ENCODE data around the gene BSG. TPM values are rescaled to one million over a fixed set of nuclear protein-coding genes. Genes with fewer than 3 reads are reported as not detected.

The BSG gene
- total RNA-seq, 2 donors from 2014 or later, result 557 to 1,261 TPM

DNA sequence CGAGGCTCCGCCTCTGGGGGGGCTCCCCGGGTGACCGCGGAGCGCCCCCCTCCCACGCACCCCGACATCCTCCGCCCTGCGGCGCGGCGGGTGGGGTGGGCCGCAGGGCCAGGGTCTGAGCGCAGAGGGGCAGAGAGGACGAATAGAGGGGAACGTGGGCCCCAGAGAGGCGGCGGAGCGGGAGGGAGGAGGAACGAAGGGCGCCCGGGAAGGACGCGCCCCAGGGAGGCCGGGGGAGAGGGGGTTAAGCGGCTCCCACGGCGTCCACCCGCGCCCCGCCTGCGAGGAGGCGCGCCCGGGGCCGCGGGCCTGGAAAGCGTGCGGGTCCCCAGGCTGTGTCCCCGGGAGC, 18.3 kb downstream of the BSG start:
- WGBS, result 11% methylated on average over 26 of the region's 41 CpGs
- Histone ChIP-seq H3K9me3 (no peaks in the 10 kb centered on the region), H3K27ac (no peak overlapping the region), H3K27me3 (replicated peaks; ENCODE audit: insufficient read depth) (peaks cover 9% of the 10 kb centered on the region), H3K36me3 (no peaks in the 10 kb centered on the region), H3K4me1 (replicated peaks) (peaks cover 5% of the 10 kb centered on the region), H3K4me3 (peak overlapping the region in 1 of 2 donors; percentile 21)
- no peak for DNase-seq (ENCODE audit: low spot score)
- TF ChIP-seq POLR2A (IDR thresholded peaks at IDR 0.05) (no peak), POLR2AphosphoS5 (IDR thresholded peaks at IDR 0.05) (no peak), CTCF (IDR thresholded peaks at IDR 0.05) (no peak)
- intact Hi-C loops (cut with DNase I), result no loop called here

GRCh38 chr19:591099-591958, 18.9 kb downstream of the BSG start:
- Histone ChIP-seq H3K27me3 (replicated peaks; ENCODE audit: insufficient read depth) (peaks cover 9% of the 10 kb centered on the region), H3K36me3 (no peaks in the 10 kb centered on the region), H3K27ac (no peak overlapping the region), H3K4me1 (replicated peaks) (peaks cover 5% of the 10 kb centered on the region), H3K4me3 (no peak overlapping the region), H3K9me3 (no peaks in the 10 kb centered on the region)
- 32% methylated on average over 64 of the region's 75 CpGs for WGBS
- intact Hi-C loops (cut with DNase I), result no loop called here
- DNase-seq (ENCODE audit: low spot score), result no peak
- TF ChIP-seq CTCF (IDR thresholded peaks at IDR 0.05) (no peak), POLR2A (IDR thresholded peaks at IDR 0.05) (no peak), POLR2AphosphoS5 (IDR thresholded peaks at IDR 0.05) (no peak)

- Histone ChIP-seq H3K9me3 (no peaks in the 10 kb centered on the region), H3K4me1 (replicated peaks) (peaks cover 5% of the 10 kb centered on the region), H3K36me3 (no peaks in the 10 kb centered on the region), H3K27me3 (replicated peaks; ENCODE audit: insufficient read depth) (peaks cover 9% of the 10 kb centered on the region), H3K4me3 (no peak overlapping the region), H3K27ac (no peak overlapping the region)
- no peak for TF ChIP-seq CTCF (IDR thresholded peaks at IDR 0.05)
- no peak for TF ChIP-seq POLR2AphosphoS5 (IDR thresholded peaks at IDR 0.05)
- TF ChIP-seq POLR2A (IDR thresholded peaks at IDR 0.05), result no peak
- no peak for DNase-seq (ENCODE audit: low spot score)
- WGBS, result 86% methylated on average over 12 of the region's 19 CpGs
- intact Hi-C loops (cut with DNase I), result no loop called here
Observed at GRCh38 chr19:592101-592500, 19.7 kb downstream of the BSG start.

DNA sequence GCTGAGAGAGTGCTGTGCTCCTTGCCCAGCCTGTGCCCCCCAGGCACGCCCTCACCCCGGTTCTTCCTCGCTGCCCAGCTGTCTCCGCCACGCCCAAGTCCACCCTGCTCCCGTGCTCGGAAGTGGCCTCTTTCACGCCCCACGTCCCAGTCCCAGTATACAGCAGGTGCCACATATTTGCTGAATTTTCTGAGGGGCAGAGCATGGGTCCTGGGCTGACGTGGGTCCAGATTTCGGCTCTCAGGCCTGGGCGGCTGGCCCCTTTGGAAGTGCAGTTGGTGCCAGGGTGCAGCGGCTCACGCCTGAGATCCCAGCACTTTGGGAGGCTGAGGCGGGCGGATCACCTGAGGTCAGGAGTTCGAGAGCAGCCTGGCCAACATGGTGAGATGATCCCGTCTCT, 20.7 kb downstream of the BSG start:
- H3K27me3 ChIP-seq (replicated peaks; ENCODE audit: insufficient read depth), result peaks cover 9% of the 10 kb centered on the region
- 87% methylated on average over 18 of the region's 18 CpGs for WGBS

More for the DNA sequence above, 20.7 kb downstream of the BSG start:
- H3K36me3 ChIP-seq, result no peaks in the 10 kb centered on the region
- no peak for DNase-seq (ENCODE audit: low spot score)
- TF ChIP-seq POLR2AphosphoS5 (IDR thresholded peaks at IDR 0.05), result no peak
- TF ChIP-seq POLR2A (IDR thresholded peaks at IDR 0.05), result no peak
- no peak for TF ChIP-seq CTCF (IDR thresholded peaks at IDR 0.05)
- H3K9me3 ChIP-seq, result no peaks in the 10 kb centered on the region
- H3K27ac ChIP-seq, result no peak overlapping the region
- no peak overlapping the region for H3K4me3 ChIP-seq
- H3K4me1 ChIP-seq (replicated peaks), result peaks cover 3% of the 10 kb centered on the region
- intact Hi-C loops (cut with DNase I), result no loop called here

All from prostate gland (tissue), 2 donors.